Measurements from ENCODE around the gene PDS5B. TPM values are rescaled to one million over a fixed set of nuclear protein-coding genes. Genes with fewer than 3 reads are reported as not detected.

PDS5B gene
- total and polyA plus RNA-seq, 10 of the 15 experiments (the other 5 are each of a cell fraction or from before 2014, with no cell fraction given), result 15.4 to 55.3 (median 30.7) TPM

DNA sequence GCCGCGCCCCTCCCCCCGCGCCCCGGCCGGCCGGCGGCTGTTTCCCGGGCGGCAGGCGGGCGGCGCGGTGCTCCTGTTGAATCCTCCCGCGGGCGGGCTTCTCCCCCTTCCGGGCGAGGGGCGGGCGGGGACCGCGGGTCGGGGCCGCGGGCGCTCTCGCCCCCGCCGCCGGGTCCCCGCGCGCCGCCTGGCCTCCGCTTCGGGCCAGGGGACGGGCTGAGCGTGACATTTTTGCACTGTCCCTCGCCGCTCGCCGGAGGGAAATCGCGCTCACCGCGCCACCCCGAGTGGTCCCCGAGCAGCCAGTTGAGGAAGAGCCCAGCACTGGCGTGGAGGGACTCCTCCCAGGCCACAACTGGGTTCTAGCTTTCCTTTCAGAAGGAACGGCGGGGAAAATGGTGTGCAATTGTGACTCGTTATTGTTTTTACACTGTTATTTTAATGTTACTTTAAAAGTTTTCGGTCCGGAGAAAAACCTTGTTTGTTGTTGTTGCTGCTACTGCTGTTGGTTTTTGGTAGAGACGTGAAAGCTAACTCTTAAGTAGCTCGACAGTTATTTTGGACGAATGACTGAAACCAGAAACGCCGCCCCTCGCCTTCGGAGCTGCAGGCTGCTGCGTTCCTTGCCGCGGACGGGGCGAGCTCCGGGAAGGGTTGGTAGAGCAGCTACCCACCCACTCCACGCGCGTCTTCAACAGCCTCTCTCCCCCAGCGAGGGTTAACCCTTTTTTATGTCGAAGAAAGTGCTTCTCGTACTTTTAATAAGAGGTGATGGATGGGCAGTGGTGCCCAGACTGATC lies 959 bp downstream of the PDS5B start:
- ATAC-seq (peak; percentile 62), FAIRE-seq (no peak), DNase-seq (ENCODE audit: low read depth, low spot score) (no peak)
- H3K4me2 ChIP-seq (ENCODE audit: control insufficient read depth, insufficient read depth), result peak overlapping the region; percentile 75
- 0% methylated on average over 36 of the region's 74 CpGs for WGBS (ENCODE audit: insufficient coverage, insufficient replicate concordance, low lambda C conversion rate, missing lambda C conversion rate)
- no peaks in the 10 kb centered on the region for H3K9me3 ChIP-seq (replicated peaks; ENCODE audit: control insufficient read depth, insufficient read depth, low read length)
- no TSS peak for BruUV-seq (replicated peaks)
- 0 out of 2 replicates have a peak, but pooled peaks cover 3% of the 10 kb centered on the region for H4K20me1 ChIP-seq (ENCODE audit: control insufficient read depth, insufficient read depth)
- peak overlapping the region; percentile 87 for H3K9ac ChIP-seq (ENCODE audit: control insufficient read depth, insufficient read depth, low read length)
- H3K36me3 ChIP-seq (ENCODE audit: control insufficient read depth in 2 of 2, insufficient read depth in 2 of 2, low read length in 1 of 2), result no peaks in the 10 kb centered on the region
- ChIA-PET RAD21 (ENCODE audit: unreplicated experiment) (interaction anchor here (0.7 to 4.4 kb wide), 26 partner anchors 9 to 1232 kb away, joined by 3 to 112 read pairs (median 4); partner anchors contain the start of gene KL), POLR2A (interaction anchor here (0.5 to 2.2 kb wide), 5 partner anchors 48 to 272 kb away, joined by 3 to 11 read pairs (median 4); partner anchors contain the start of genes BRCA2 and ZAR1L), SMC1A (ENCODE audit: uncharacterized antibody, unreplicated experiment) (interaction anchor here (0.7 to 5.1 kb wide), 33 partner anchors 8 to 956 kb away, joined by 3 to 111 read pairs (median 4); partner anchors contain the start of genes N4BP2L1 and N4BP2L2), CTCF (interaction anchor here (0.6 to 7.3 kb wide), 24 partner anchors 8 to 1134 kb away, joined by 3 to 171 read pairs (median 6); partner anchors contain the start of gene N4BP2L2)
- H3K27ac ChIP-seq (ENCODE audit: control insufficient read depth, insufficient read depth), result peak overlapping the region; percentile 78
- peak overlapping the region; percentile 75 for H3K4me3 ChIP-seq
- peaks cover 4% of the 10 kb centered on the region; the same call in 1 of the 2 replicates for H3K4me1 ChIP-seq (ENCODE audit: control insufficient read depth, insufficient read depth, low read length)
- intact Hi-C loops (cut with micrococcal nuclease; ENCODE audit: unreplicated experiment), result loop anchor here (2.0 to 10.0 kb wide), 5 partner anchors 150 to 1135 kb away; partner anchors contain the start of gene KL
- peak overlapping the region; percentile 58 for H2AFZ ChIP-seq (ENCODE audit: control insufficient read depth, low read depth, low read length)
- H3K79me2 ChIP-seq (ENCODE audit: control insufficient read depth, insufficient read depth, low read length), result peaks cover 53% of the 10 kb centered on the region
- H3K27me3 ChIP-seq (replicated peaks in 1 of 2; ENCODE audit: control insufficient read depth in 2 of 2, insufficient read depth in 2 of 2, low read length in 1 of 2), result no peaks in the 10 kb centered on the region
- in situ Hi-C loops (cut with MboI), result loop anchor here (10.0 to 25.0 kb wide), 2 partner anchors 958 to 1125 kb away; no protein-coding TSS in a partner anchor
- TF ChIP-seq E2F8 (IDR thresholded peaks at IDR 0.05; ENCODE audit: low read depth, partially characterized antibody) (no peak), MXI1 (IDR thresholded peaks at IDR 0.05; ENCODE audit: low read depth, low read length) (no peak), DPF2 (IDR thresholded peaks at IDR 0.05) (peak; percentile 39; the same call in 1 of the 2 replicates), CREB1 (IDR thresholded peaks at IDR 0.05; ENCODE audit: low read depth) (no peak), SUZ12 (IDR thresholded peaks at IDR 0.05; ENCODE audit: unreplicated experiment) (no peak), RFX5 (IDR thresholded peaks at IDR 0.05; ENCODE audit: low read depth, low read length) (no peak), CBFB (IDR thresholded peaks at IDR 0.05; ENCODE audit: low read depth) (no peak), CBX3 (IDR thresholded peaks at IDR 0.05; ENCODE audit: borderline replicate concordance, low read depth) (no peak), NR2C2 (IDR thresholded peaks at IDR 0.05; ENCODE audit: borderline replicate concordance, control insufficient read depth, insufficient read length, low read depth) (no peak), POLR2A (IDR thresholded peaks at IDR 0.05; ENCODE audit: low read depth, low read length) (peak; percentile 61), WRNIP1 (IDR thresholded peaks at IDR 0.05; ENCODE audit: borderline replicate concordance, low read depth, low read length) (no peak), ATF2 (IDR thresholded peaks at IDR 0.05; ENCODE audit: low read length) (no peak), EGR1 (IDR thresholded peaks at IDR 0.05; ENCODE audit: borderline replicate concordance in 1 of 2, low read depth in 2 of 2, low read length in 2 of 2) (no peak), E4F1 (IDR thresholded peaks at IDR 0.05; ENCODE audit: borderline replicate concordance, partially characterized antibody) (no peak), TCF12 (IDR thresholded peaks at IDR 0.05; ENCODE audit: low read depth, low read length) (no peak), ASH2L (IDR thresholded peaks at IDR 0.05; ENCODE audit: borderline replicate concordance, low read depth) (no peak), RBBP5 (conservative IDR thresholded peaks at IDR 0.05) (no peak)

All from GM12878 (cell line).